CMK (cell line): ENCODE results near the gene SEC14L1.

Experiments
- DNase-seq: peaks from one replicate; pipeline ENCODE4 v3.0.0-alpha.2; 2010; ENCODE audit warnings: low read depth

The SEC14L1 gene

DNA sequence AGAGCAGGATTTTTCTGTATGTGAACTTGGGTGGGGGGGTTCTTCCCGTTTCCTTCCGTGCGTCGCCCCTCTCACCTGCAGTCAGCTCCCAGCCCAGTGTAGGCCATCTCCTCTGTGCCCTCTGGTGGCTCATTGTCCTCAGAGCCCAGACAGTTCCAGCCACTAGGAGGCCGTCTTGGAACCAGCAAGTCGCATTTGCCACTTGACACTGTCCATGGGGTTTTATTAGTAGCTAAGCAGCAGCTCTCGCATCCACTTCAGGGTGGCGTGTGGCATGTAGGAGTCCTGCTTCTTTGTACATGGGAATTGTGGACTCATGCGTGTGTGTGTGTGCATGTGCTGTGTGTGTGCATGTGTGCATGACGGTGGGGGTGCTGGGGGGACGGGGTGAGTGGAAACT is 74.0 kb downstream of the SEC14L1 start:
- peak; percentile 31 for DNase-seq

DNA sequence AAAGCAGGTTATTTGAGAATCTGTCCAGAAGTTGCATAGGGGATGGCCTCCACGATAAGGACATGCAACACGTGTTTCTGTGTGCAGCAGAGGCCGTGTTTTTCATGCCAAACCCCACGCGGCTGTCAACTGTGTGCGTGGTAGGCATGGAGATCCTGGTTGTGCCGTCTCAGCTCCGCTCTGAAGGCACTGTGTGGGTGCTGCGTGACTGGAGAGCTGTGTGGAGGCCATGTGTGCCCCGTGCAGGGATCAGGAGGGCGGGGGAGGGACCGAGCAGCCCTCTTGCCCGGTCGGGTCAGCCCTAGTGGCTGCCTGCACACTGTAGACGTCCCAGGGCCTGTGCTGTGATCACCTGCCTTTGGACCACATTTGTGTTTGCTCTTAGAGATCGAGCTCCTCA is 74.5 kb downstream of the SEC14L1 start:
- no peak for DNase-seq

DNA sequence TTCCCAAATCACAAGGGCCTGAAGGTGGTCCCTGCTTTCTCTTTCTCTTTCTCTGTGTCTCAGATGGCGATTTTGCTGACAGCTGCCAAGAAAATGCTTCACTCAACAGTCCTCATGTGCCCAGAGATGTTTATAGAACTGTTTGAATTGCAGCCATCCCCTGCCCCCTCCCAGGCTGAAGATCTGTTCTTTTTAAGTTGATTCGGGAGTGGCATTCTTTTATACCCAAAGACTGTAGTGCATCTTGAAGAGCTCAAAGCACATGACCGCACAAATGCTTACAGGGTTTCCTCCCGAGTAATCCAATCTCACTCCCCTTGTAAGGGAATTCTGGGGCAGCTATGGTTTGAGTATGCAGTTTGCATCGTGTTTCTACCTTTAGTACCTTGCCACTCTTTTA is 75.7 kb downstream of the SEC14L1 start:
- DNase-seq = no peak

DNA sequence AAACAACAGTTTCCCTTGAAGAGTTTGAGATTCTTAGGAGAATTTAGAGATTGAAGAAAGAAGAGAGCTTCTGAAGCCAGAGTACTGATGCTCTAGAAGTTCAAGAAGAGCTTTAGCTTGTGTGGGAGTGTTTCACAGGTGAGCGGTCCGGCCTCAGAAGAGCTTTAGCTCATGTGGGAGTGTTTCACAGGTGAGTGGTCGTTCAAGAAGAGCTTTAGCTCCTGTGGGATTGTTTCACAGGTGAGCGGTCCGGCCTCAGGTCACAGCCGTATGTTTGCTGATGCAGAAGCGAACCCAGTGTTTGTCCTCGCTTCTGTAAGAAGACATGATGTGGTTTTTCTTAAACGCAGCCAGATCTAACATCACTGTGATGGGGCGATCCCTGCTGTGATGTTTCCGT is 76.4 kb downstream of the SEC14L1 start:
- DNase-seq = no peak

DNA sequence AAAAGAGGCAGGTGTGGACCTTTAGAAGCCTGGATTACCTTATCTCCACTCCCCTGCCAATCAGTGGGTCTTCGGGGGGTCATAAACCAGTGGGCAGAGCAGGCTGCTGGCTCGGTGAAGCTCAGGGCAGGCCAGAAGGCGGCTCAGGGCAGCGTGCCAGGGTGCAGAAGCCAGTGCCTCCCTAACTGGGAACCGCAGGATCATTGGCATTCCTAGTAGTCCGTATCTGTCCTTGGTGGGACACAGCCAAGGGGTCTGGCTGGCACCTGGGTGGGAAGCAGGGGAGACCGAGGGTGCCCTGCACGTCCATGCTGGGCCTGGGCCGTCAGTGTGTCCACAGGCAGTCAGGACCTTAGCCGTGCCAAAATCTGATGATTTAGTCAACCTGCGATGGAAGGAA is 76.8 kb downstream of the SEC14L1 start:
- DNase-seq = no peak

DNA sequence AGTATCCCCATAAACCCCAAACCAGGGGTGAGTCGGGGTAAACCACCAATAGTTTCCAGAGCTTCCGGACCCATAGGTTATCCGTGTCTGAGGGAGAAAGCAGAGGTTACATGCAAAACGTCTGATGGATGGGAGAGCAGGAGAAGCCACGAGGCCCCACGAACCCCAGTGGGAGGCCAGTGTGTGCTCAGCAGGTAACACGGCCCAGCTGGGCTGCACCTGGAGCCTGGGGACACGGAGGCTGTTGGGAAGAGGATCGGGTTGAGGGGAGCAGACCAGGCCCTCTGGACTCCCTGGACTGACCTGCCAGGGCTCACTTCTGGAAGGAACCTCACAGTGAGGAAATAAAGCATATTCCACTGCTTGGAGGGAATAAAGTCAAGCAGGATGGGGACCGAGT is 78.1 kb downstream of the SEC14L1 start:
- no peak for DNase-seq

DNA sequence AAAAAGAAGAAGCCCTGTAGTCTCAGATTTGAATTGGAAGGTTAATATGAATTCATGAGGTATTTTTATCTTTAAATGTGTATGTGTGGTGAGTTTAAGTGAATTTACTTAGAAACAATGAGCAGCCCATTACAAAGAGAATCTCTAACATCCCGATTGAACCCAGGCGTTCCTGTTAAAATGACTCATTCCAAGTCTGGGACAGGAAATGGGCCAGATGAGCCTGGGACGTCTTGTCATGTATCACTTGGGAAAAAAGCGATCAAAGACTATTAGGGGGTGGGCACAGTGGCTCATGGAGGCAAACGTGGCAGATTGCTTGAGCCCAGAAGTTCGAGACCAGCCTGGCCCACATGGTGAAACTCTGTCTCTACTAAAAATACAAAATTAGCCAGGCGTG is 81.6 kb downstream of the SEC14L1 start:
- no peak for DNase-seq

DNA sequence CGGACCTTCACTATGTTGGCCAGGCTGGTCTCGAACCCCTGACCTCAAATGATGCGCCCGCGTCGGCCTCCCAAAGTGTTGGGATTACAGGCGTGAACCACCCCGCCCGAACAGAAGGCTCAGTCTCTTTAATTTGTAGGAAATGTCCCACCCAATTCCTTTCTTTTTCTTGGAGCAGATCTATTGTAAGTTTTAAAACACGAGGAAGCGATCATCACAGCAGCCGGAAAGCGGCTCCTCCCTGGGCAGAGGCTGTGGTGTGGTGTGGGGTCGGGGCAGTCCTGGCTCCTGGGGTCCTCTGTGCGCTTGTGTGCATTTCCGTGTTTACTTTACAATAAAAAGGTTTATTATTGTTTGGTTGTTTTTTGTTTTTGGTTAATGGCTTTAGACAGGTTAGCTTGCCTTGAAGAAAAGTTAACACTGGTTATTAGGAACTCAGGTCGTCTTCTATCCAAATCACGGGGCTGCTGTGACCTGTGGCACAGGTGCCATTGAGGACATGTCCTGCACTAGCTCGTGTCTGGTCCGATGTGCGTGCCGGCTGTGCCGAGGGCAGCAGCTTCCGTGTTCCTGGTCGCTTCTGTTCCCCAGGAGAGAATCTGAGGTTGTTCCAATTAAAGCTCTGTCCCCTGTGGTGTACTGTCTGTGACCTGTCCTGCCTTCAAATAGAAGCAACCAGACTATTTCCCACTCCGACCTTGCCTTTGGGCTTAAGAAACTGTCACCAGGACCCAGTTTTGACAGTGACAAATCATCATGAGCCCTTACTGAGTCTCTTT is 83.1 kb downstream of the SEC14L1 start:
- DNase-seq = no peak

DNA sequence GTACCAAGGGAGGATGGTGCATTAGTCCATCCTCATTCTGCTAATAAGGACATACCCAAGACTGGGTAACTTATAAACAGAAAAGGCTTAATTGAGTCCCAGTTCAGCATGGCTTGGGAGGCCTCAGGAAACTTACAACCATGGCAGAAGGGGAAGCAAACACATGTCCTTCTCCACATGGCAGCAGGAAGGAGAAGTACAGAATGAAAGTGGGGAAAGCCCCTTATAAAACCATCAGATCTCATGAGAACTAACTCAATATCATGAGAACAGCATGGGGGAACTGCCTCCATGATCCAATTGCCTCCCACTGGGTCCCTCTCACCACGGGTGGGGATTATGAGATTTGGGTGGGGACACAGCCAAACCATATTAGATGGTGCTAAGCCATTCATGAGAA is 84.5 kb downstream of the SEC14L1 start:
- DNase-seq = no peak

DNA sequence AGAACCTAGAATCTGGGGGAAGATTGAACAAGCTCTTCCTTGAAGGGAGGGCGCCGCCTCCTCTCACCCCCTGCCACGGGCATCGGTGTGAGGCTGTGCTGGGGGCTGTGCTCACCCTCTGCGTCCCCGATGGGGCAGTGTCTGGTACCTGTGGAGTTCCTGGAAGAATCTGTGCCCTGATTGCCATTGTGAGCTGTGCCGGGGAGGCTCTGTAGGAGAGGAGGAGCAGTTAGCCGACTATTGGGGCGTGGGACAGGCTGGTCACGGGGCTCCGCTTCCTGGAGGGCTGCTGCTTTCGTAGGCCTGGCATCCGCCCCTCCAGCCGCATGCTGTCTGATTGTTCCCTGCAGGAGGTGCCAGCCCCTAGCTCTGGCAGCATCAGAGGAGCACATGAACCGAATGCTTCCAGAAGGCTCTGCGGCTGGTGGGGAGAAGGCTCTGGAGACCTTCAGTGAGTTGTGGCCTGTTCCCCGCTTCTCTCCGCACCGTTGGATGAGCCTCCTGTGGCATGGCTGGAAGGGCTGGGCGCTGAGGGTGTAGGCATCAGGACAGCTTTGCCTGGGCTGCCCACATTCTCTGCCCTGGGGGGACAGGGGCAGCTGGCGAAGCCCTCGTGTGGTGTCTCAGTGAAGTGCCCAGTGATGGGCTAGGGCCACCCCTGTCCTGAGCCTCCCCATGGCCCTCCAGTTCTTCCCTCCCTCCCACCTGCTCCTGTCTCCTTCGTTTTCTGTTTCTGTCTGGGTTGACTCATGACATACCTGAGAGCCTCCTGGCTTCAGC is 86.9 kb downstream of the SEC14L1 start:
- DNase-seq = no peak

DNA sequence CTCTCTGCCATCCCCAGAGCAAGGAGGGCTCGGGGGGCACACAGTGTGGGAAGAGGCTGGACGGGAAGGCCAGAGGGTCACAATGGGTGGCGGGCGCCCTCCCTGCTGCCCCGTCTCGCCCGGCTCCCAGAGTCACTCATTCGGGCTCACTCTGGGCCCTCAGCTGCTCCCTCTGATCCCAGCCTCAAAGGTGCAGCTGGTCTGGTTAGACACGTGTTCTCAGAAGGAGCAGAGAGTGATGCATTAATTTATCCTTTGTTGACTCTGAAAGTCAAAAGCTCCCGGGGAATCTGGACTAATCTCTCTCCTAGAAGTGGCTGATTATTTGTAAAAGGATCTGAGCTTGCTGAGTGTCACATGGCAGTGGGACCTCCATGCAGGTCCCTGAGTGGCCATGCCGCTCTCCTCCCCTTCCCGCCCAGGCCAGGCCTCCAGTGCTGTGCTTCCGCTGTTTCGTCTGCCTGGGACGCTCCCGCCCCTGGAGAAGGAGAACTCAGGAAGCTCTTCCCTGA is 87.5 kb downstream of the SEC14L1 start:
- no peak for DNase-seq

DNA sequence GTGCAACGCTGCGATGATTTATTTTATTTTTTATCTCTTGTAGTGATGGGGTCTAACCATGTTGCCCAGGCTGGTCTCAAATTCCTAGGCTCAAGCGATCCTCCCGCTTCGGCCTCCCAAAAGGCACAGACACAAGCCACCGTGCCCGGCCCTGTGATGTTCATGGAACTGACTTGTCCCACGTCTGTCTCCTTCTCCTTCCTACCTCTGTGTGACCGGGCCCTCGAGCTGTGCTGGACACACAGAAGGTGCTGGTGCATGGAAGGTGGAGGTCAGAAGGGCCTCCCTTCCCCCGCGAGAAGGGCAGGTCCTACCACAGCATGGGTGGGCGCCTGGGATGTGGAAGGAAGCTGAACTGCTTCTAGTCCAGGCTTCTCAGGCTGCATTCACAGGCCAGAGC is 88.0 kb downstream of the SEC14L1 start:
- no peak for DNase-seq

DNA sequence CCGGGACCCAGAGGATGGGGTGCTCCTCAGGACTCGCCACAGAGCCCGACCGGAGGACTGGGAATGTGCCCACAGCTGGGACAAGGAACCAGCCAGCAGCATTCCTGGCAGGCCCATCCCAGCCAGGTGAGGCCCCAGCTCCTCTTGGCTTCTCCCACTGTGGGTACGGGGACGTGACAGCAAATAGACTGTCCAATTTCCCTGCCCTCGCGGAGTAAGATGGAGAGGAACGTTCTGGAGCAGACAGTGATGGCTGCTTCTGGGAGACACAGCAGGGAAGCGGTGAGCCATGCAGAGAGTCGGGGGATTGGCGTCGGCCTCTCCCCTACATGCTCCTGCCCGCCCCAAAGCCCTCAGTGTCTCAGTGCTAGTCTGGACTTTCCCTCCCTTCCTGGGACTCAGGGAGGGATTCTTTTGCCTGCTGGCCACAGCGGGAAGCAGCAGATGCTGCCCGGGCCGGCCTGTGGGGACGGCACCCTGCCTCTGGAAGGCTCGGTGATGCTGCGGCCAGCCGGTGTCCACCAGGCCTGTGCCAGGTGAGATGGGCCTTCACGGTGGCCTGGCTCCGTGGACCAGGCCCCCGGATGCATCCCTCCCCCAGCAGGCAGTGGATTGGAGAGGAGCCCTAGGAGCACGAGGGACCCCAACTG is 89.1 kb downstream of the SEC14L1 start:
- no peak for DNase-seq

DNA sequence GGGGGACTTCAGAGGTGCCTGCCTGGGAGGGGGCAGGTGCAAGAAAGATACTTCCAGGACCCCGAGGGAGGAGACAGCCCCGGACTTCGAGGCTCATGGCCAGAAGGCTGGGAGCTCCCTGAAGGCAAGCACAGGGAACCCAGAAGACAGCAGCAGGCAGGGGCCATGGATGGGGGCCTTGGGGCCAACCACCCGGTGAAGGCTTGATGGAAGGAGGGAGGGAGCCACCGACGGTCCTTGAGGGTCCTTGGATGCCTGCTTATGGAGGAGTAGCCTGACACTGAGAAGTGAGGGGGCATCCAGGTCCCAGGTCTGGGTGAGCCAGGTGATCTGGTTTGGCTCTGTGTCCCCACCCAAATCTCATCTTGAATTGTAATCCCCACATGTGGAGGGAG is 89.7 kb downstream of the SEC14L1 start:
- DNase-seq = no peak

DNA sequence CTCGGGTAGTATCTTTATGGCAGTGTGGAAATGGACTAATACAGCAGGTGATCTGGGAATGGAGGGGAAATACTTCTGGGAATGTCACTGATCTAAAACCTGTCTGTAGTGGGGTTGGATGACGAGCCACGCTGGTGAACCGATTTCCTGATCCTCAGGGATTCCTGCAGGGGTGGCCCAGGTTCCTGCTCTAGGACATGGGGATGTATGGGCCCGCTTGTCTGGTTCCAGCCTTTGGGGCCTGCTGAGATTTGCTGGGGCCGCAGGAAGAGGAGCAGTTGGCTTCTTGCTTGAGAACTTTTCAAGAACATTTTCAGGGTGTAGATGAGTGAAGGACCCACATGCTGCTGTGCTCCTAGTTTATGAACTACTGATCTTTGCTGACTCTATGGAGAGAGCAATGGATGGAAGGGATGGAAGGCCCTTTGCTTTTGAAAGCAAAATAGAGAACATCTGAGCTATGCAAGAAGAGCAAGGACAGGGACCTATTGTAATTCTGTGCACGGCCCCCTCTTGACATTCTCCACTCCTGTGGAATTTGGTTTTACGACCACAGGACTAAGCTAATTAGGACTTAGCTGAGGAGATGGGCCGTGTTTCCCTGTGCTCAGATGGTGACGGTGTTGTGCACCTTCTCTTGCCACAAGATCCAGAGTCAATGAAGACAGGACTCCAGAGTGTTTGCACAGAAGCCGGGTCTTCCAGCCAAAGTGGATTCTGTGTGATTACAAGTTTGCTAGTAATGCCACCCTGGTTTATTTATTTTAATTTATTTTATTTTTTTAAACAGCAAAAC is 90.5 kb downstream of the SEC14L1 start:
- no peak for DNase-seq

DNA sequence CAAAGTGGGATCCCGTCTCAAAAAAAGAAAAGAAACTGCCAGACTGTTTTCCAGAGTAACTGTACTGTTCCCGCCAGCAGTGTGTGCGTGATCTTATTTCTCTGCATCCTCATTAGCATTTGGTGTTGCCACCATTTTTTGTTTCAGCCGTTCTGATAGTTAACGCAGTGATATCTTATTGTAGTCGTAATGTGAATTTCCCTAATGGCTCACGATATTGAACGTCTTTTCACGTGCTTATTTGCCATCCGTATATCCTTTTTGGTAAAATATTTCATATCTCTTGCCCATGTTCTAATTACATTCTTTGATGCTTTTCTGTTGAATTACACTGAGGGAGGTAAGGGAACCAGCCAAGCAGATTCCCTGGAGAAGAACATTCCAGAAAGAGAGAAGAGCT is 92.4 kb downstream of the SEC14L1 start:
- no peak for DNase-seq

DNA sequence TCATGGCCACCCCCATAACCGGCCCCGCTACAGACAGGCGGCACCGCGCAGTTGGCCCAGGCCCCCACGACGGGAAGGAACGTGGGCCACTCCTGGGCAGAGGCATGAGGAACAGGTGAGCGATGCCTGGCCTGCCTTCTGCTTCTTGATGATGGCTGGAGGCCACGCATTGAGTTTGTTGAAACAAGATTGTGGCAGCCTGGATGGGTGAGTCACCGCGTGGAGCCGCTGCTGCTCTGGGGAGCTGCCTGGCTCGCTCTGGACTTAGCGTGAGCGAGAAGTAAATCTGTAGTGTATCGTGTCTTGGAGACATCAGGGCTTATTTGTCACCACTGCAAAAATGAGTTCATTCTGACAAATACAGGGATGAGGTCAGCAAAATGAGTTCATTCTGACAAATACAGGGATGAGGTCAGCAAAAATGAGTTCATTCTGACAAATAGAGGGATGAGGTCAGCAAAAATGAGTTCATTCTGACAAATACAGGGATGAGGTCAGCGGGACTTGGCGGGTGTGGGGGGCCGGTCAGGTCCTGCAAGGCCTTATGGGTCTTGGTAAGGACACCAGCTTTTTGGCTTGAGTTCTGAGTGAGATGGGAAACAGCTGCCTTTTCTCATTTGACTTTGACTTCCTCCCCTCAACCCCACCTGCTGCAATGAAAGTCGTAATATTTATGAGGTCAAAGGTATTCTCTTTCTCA is 93.0 kb downstream of the SEC14L1 start:
- no peak for DNase-seq

DNA sequence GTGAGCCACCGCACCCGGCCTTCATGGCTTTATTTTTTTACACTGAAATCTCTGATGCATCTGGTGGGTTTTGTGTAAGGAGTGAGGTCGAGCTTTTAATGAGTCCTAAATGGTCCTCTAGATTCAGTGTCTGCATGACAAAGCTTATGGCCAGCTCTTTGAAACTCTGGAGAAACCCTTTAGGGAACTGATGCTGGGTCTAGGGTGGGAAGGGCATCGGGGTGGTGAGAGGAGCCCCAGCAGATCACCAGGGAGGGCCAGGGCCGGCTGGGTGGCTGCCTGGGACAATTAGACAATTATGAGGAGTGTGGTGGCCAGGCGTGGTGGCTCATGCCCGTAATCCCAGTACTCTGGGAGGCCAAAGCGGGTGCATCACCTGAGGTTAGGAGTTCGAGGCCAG is 93.9 kb downstream of the SEC14L1 start:
- DNase-seq = no peak

DNA sequence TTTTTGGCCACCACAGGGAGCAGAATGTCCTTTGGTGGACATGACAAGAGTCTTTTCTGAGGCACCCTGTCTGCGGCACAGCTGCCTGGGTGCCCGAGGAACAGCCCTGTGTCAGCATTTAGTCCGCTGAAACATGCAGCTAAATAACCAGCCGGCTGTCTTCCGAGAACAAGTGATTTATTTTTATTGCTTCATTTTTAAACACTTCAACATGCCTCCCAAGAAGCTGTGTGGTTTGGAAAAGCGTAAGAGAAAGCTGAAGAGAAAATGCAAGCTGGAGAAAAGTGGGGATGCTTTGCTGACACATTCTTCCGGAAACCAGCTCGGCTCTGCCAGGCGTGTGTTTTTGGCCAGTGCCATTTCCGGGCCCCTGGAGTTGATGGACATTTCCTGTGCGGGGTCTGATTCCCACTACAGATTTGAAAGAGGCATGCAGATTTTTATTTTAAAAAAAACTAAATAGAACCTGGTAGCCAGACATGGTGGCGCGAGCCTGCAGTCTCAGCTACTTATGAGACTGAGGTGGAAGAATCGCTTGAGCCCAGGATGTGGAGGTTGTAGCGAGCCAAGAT is 94.7 kb downstream of the SEC14L1 start:
- no peak for DNase-seq

DNA sequence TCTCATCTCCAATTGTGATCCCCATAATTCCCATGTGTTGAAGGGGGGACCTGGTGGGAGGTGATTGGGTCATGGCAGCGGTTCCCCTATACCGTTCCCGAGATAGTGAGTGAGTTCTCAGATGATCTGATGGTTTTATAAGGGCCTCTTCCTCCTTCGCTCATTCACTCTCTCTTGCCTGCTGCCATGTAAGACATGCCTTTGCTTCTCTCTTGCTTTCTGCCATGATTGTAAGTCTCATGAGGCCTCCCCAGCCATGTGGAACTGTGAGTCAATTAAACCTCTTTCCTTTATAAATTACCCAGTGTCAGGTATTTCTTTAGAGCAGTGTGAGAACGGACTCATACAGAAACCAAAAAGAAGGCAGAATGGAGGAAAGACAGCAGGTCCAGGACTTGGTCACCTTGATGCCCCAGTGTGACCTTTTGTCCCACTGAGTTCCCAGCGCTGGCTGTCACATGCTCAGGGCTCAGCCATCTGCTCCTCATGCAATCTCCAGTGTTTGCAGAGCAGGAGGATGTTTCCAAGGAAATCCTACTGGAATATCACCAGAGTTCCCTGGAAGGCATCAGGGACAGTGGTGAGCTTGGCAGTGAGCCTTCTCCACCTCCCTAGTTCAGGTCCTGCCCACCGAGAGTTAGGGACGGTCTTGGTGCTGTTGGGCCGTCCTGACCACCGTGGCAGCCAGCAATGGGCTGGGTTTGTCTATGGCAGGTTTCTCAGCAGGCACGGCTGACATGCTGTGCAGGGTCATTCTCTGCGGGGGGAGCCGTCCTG is 96.7 kb downstream of the SEC14L1 start:
- no peak for DNase-seq
